CD4-positive, alpha-beta T cell treated with Interferon alpha-2 for 1 hour (primary cell): Measurements from ENCODE around the gene EMC1.
"Not testable (repeated sequence)": the region's sequence is repeated elsewhere in the genome, so short reads cannot be mapped to it uniquely, and the experiment has no call there.

ENCODE experiments used
- DNase-seq, 2 donors: peaks; one replicate each; pipeline ENCODE4 v3.0.0-alpha.2; 2020 to 2022

The EMC1 gene

DNA sequence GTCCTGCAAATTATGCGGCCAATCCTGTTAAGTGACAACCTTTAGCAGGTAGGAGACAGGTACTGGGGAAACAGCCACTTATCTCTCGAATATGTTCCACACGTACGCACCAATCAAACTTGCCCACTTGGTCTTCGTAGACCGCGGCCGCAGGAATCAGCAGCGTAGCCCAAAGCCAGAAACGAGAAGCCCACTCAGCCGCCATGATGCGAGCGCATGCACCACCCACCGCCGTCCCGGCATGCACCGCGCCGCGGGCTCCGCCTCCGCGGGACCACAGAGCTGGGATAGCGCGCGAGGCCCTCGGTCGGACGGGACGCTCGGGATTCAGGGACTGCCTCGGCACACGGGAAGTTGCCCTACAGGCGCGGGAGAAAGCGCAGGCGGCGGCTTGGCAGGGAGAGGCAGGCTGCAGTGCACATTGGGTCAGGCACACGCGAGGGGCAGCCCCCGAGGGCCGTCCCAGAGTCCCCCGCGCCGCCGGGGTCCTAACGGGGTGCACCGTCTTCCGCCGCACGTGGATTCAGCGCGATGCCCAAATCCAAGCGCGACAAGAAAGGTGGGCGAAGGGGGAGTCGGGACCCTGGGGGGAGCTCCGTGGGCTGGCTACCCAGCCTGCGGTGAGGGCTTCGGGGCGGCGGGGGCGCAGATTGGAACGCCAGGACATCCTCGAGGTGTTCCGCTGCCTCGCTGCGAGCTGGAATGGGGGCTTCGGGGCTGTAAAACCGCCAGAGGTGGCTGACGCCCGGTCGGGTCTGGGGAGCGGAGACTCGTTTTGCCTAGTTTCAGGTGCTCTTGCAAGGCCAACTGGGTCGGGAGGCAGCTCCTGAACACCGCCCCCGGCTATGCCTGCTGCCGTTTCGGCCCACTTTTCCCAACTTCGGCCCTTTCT lies at the start of gene EMC1, which contains the start of gene MRTO4:
Gene EMC1, minus strand, starts transcription at position 220 of the 892 bp plus-strand sequence. Its CDS starts 15 bp downstream, at position 205.
Gene MRTO4, plus strand, starts transcription at position 501 of the 892 bp plus-strand sequence. Its CDS starts 31 bp downstream, at position 532.
- DNase-seq: peak; percentile 76 to 88

DNA sequence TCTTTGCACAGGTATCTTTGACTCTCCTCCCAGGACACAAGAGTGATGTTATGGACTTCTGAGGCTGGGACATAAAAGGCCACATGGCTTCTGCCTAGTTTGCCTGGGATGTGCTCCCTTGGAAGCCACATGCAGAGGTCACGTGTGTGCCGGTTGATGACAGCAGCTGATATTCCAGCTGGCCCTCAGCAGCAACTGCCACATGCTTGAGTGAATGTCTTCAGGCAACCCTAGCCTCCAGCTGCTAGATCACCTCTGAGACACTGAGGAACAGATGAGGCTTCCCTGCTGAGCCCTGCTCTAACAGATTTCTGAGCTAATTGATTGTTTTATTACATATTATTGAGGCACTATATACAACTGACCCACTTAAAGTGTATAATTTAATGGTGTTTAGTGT lies 48.9 kb upstream of the EMC1 start:
- DNase-seq: no peak

DNA sequence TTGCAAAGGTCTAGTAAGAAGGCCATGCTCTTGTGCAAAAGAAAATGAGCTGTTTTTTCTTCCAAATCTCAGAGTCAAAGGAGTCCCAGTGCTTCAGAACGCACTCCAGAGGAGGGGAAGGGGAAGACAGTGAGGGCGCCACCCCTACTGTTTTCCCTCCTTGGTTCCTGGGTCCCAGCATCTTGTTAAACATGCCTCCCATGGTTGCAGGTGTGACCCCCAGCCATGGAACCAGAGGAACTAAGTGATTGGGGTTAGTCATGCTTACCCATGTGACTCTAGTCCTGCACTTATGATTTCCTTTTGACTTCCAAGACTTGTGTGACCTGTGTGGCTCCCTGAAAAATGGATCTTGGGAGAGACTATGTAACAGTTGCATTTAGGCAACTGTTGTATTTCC lies 43.3 kb upstream of the EMC1 start:
- no peak for DNase-seq

DNA sequence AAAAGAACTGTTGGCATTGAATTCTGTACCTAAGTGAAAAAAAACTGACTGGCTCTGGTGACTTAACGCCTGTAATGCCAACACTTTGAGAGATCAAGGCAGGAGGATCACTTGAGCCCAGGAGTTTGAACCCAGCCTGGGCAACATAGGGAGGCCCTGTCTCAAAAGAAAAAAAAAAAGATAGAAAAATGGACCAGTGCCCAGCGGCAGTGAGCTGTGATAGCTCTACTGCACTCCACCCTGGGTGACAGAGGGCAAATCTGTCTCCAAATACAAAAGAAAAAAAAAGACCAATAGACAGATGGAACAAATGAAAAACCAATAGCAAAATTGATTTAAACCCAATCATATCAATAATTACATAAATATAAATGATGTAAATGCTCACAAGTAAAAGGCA lies 37.9 kb upstream of the EMC1 start:
- no peak for DNase-seq

DNA sequence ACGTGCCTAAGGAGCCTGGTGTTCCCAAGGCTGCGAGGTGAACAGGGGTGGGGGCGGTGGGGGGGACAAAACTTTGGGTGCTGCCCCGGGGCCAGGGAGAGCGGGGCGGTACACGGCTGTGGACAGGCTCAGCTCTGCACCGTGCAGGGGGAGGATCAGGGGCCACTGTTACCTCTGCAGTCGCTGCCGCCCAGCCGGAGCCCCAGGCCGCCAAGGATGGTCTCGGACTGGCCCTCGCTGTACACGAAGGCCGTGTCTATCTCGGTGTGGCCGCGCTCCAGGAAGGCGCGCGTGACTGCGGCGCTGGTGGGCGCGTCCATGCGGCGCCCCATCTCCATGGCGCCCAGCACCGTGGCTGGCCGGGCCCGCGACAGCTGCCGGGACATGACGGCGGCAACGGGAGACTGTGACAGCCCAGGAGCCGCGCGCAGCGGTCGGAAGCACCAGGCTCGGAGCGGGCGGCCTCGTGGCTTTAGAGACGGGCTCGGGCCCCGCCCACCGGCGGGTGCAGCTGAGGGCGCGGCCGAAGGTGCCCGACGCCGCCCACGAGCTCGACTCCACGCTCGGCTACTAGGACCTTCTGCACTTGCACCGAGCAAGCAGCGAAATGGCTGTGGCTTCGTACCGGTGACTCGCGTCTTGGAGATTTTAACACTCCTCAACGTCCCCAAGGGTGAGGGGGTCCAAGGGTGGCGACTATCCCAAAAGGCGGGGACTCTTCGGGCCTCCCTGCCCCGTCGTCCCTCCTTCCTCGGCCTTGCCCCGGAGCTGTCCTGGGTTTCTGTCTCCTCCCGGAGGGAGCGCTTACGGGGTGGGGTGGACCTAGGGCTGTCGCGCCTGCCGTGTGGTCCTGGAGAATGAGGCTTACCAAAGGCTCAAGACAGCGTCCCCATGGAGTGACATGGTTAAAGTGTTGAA lies 37.3 kb upstream of the EMC1 start, which contains the start of gene AKR7A3:
Gene AKR7A3, minus strand, starts transcription at position 447 of the 918 bp plus-strand sequence. Its CDS starts 61 bp downstream, at position 386.
- DNase-seq: peak; percentile 32 to 63

GRCh38 chr1:19287436-19288185 lies 36.3 kb upstream of the EMC1 start:
- no peak for DNase-seq

GRCh38 chr1:19285807-19286206 lies 34.5 kb upstream of the EMC1 start:
- not testable (repeated sequence) for DNase-seq

DNA sequence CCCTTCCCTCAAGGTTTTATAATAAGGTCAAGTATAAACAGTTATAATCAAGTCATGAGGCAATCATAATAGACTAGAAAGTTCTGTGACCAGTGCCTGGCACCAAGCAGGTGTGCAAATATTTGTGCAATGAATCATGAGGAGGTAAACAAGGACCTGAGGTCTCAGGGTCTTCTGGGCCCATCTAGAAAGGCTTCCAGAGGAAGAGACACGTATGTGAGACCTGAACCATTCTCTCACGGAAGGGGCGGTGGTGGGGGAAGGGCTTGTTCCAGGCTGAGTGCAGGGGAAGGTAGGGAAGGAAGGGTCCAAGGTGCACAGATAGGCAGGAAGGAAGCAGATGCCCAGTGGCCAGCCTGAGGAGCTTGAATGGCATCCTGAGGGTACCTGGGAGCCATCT lies 34.0 kb upstream of the EMC1 start:
- not testable (repeated sequence) for DNase-seq

DNA sequence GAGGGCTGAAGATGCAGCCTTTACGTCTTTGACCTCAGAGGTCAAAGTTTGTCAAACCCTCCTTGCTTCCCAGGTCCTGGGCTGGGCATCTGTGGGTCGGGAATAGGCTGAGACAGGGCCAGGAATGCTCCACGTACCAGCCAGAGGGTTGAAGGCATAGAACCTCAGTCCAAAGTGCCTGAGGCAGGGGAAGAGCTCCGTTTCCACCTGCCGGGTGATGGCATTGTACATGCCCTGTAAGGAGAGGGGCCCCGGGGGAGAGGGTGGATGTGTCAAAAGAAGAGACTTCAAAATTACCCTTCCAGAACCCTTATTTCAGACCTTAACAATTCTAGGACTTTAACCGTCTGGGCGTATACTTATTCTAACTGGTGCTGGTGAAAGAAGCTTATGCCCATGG lies 33.6 kb upstream of the EMC1 start:
- no peak for DNase-seq

DNA sequence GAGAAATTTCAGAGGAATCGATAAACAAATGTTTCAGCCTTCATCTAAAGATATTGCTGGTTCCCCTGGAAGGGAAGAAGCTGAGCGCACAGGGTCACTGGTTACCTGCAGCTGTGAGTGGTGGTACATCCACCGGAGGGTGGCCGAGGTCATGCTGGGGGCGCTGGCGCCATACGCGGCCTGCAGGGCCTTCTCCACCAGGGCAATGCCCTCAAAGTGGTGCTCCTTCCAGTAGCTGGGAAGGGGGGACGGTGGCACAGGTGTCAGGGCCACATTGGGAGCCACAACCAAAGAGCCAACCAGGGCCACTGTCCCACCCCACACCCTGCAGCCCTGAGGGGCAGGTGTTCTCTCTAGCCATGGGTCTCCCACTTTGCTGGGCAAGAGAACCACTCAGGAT lies 32.6 kb upstream of the EMC1 start:
- DNase-seq: no peak

DNA sequence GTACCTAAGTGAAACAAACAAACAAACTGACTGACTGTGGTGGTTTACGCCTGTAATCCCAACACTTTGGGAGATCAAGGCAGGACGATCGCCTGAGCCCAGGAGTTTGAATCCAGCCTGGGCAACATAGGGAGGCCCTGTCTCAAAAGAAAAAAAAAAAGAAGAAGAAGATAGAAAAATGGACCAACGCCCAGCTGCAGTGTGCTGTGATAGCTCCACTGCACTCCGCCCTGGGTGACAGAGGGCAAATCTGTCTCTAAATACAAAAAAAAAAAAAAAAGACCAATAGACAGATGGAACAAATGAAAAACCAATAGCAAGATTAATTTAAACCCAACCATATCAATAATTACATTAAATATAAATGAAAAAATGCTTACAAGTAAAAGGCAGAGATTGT lies 23.3 kb upstream of the EMC1 start:
- DNase-seq: no peak

- DNase-seq: not testable (repeated sequence)
These were observed 22.7 kb upstream of the EMC1 start for GRCh38 chr1:19273844-19274531.

DNA sequence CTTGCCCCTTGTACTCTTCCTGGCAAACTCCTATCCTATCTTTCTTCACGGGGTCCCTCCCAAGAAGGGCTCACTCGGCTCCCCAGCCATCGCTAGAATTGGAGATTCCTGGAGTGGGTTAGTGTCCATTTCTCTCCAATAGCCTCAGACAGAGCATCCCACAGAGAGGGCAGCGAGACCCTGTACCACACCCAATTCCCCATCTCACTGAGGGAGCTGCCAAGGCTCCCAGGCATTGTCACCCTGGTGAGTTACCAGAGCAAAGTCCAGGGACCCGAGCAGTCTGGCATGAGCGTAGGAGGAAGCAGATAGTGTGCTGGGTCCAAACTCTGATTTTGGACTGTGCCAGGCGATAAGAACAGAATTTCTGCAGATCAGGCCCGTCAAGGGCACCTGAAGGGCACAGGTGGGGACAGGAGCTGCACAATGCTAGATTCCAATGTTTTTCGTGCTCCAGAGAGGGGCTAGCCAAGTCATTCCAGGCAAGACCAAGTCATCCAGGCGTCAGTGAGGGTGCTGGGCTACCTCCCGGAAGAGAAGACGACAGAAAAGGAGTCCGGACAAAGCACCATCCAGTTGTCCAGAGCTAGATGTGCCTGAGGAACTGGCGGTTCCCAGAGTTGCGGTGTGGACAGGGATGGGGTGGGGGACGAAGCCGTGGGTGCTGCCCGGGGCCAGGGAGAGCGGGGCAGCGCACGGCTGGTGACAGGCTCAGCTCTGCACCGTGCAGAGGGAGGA lies 22.0 kb upstream of the EMC1 start:
- no peak for DNase-seq

DNA sequence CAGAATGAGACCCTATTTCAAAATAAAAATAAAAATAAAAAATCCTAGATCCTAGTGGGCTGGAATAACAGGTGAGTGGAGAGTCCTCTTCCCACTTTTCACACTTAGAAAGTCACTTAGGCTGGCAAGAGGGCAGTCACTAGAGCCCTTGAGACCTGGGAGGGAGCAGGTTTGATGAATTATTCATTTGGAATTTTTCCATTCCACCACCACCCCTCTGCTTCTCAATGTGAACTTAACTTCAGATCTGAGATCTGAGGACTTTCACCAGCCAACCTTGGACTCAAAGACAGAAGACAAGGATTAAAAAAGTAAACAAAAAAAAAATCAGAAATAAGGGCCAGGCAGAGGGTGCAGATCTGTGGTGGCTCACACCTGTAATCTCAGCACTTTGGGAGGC lies 20.7 kb upstream of the EMC1 start:
- DNase-seq: no peak

- not testable (repeated sequence) for DNase-seq
These were observed 19.0 kb upstream of the EMC1 start for GRCh38 chr1:19270343-19270730.

DNA sequence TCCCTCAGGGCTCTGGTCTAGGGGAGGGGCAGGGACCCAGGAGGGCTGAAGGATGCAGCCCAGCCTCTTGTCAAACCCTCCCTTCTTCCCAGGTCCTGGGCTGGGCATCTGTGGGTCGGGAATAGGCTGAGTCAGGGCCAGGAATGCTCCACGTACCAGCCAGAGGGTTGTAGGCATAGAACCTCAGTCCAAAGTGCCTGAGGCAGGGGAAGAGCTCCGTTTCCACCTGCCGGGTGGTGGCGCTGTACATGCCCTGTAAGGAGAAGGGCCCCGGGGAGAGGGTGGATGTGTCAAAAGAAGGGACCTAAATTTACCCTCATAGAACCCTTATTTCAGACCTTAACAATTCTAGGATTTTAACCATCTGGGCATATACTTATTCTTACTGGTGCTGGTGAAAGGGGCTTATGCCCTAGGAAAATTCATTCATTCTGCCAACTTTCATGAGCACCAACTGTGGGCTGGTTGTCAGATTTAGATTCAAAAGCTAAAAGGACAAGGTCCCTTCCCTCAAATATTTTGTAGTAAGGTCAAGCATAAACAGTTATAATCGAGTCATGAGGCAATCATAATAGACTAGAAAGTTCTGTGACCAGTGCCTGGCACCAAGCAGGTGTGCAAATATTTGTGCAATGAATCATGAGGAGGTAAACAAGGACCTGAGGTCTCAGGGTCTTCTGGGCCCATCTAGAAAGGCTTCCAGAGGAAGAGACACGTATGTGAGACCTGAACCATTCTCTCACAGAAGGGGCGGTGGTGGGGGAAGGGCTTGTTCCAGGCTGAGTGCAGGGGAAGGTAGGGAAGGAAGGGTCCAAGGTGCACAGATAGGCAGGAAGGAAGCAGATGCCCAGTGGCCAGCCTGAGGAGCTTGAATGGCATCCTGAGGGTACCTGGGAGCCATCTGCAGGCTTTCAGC lies 18.4 kb upstream of the EMC1 start:
- not testable (repeated sequence) for DNase-seq

DNA sequence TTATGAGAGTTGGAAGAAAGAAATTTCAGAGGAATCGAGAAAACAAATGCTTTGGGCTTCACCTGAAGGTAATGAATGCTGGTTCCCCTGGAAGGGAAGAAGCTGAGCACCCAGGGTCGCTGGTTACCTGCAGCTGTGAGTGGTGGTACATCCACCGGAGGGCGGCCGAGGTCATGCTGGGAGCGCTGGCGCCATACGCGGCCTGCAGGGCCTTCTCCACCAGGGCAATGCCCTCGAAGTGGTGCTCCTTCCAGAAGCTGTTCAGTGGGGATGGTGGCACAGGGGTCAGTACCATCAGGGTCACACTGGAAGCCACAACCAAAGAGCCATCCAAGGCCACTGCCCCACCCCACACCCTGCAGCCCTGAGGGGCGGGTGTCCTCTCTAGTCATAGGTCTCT lies 17.1 kb upstream of the EMC1 start:
- DNase-seq: no peak

- no peak for DNase-seq
These were observed 11.4 kb upstream of the EMC1 start for GRCh38 chr1:19262744-19263143.

DNA sequence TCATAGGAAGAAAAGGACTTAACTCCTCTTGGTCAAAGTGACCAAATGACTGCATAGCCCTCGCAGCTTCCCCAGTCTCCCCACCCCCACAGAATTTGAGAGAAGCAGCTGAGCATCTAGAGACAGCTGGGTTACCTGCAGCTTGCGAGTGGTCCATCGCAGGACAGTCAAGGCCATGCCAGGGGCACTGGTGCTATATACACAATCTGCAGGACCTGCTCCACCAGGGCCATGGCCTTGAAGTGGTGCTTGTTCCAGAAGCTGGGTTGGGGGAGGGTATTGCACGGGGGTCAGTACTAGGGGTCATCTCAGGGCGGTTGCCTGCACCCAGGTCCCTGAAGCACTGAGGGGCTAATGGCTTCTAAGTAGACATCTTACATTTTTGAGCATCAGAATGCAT lies 10.7 kb upstream of the EMC1 start:
- no peak for DNase-seq
